Right atrium auricular region (tissue), 2 donors: ENCODE measurements around the gene FMNL3. TPM values are rescaled to one million over a fixed set of nuclear protein-coding genes. Genes with fewer than 3 reads are reported as not detected.
"Not testable (repeated sequence)": the region's sequence is repeated elsewhere in the genome, so short reads cannot be mapped to it uniquely, and the experiment has no call there.

Experiments
- DNase-seq: peaks from one replicate; pipeline ENCODE4 v3.0.0-alpha.2; 2019; ENCODE audit warnings: low spot score
- H3K27ac ChIP-seq, 2 donors: fragments of 200-600 bp; sonication (generic); 1 replicate in 1 of 2; 2 replicates in 1 of 2; pipeline ENCODE4 v1.5.1; 2016 to 2019
- H3K27me3 ChIP-seq, 2 donors: fragments of 200-600 bp; sonication (generic); one replicate each; pipeline versions ENCODE4 v1.5.1 to v1.6.0; 2017 to 2019
- H3K36me3 ChIP-seq: fragments of 200-600 bp; sonication (generic); one replicate; pipeline ENCODE4 v1.5.1; 2016
- H3K4me1 ChIP-seq, 2 donors: fragments of 200-600 bp; sonication (generic); one replicate each; pipeline versions ENCODE4 v1.5.1 to v1.6.0; 2017 to 2019
- H3K4me3 ChIP-seq, 2 donors: fragments of 200-600 bp; sonication (generic); 1 replicate in 1 of 2; 2 replicates in 1 of 2; pipeline ENCODE4 v1.5.1; 2017 to 2019; ENCODE audit warnings: mild to moderate bottlenecking in 1 of 2, moderate library complexity in 1 of 2
- H3K9me3 ChIP-seq, 2 donors: fragments of 200-600 bp; sonication (generic); one replicate each; pipeline ENCODE4 v1.5.1; 2019
- total RNA-seq, 2 donors: library from RNA; depleted of rRNA; stranded (reverse); fragments of >200 nt; gene quantifications; one replicate each; pipeline ENCODE4 v1.1.0, GENCODE V29; 2016
- TF ChIP-seq, protein P1 (sequence below), 2 donors: fragments of 200-600 bp; sonication (generic); IDR thresholded peaks; one replicate each; pipeline ENCODE4 v1.5.1; 2019; ENCODE audit warnings: antibody characterized with exemption in 2 of 2

Gene FMNL3
- total RNA-seq, 2 donors from 2014 or later: 9.0 to 19.7 TPM

DNA sequence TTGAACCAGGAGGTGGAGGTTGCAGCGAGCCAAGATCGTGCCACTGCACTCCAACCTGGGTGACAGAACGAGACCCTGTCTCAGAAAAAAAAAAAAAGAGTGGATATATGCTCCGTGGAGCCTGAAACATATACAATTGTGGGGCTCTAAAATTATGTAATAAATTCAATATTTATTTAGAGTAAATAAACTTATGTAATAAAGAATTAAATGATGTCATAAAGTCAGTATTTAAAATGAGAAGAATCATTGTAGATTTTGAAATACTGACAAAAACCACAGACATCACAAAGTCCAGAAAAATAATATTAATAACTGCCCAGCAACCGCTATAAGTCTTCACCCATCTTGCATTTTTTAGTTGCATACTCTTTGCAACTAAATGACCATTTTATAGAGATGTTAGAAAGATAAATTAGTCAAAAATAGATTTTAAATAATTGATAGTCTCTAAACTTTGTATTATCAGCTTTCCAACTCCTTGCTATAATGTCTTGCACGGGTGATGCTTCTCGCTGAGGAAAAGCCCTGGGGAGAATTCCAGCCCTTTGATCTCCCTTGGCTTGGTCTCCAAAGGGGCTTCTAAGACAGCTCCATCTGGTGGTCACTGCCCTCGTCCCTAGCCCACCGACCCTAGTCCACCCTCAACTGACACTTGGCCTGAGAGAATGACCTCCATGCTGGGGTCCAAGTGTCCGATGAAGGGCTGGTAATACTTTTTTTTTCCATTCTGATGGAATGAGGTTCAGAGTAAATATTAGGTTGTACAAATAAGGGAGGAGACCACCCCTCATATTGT, 26.2 kb upstream of the FMNL3 start:
- H3K9me3 ChIP-seq: no peaks in the 10 kb centered on the region
- no peak overlapping the region for H3K27ac ChIP-seq
- H3K4me3 ChIP-seq: no peak overlapping the region
- H3K4me1 ChIP-seq: no peaks in the 10 kb centered on the region
- no peak for DNase-seq
- TF ChIP-seq, protein P1, sequence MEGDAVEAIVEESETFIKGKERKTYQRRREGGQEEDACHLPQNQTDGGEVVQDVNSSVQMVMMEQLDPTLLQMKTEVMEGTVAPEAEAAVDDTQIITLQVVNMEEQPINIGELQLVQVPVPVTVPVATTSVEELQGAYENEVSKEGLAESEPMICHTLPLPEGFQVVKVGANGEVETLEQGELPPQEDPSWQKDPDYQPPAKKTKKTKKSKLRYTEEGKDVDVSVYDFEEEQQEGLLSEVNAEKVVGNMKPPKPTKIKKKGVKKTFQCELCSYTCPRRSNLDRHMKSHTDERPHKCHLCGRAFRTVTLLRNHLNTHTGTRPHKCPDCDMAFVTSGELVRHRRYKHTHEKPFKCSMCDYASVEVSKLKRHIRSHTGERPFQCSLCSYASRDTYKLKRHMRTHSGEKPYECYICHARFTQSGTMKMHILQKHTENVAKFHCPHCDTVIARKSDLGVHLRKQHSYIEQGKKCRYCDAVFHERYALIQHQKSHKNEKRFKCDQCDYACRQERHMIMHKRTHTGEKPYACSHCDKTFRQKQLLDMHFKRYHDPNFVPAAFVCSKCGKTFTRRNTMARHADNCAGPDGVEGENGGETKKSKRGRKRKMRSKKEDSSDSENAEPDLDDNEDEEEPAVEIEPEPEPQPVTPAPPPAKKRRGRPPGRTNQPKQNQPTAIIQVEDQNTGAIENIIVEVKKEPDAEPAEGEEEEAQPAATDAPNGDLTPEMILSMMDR (IDR thresholded peaks at IDR 0.05): no peak
- no peaks in the 10 kb centered on the region for H3K27me3 ChIP-seq
- H3K36me3 ChIP-seq: no peaks in the 10 kb centered on the region

DNA sequence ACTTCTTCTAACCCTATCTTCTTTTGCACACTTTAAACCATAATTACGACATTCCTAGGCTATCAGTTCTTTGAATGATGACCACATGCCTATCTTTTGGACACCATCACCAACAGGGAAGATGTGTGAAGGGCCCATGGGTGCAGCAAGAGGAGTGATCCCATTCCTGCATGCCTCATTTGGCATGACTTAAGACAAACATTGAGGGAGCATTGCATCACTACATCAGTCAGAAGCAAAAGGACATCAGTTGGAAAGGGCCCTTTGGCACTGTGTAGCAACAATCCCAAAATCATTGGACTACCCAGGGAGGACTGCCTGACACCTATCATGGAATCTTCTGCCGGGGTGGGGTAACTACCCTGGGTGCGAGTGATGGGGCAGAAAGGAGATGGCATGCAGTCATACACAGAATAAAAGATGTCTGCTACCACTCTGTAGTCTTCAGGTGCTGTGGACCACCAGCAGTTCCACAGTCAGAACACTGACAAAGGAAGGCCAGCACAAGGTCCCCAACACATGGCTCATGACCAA, 23.4 kb upstream of the FMNL3 start:
- Histone ChIP-seq H3K27ac (no peak overlapping the region), H3K4me1 (no peaks in the 10 kb centered on the region), H3K4me3 (no peak overlapping the region), H3K9me3 (no peaks in the 10 kb centered on the region), H3K36me3 (no peaks in the 10 kb centered on the region), H3K27me3 (no peaks in the 10 kb centered on the region)
- TF ChIP-seq, protein P1 (IDR thresholded peaks at IDR 0.05): no peak
- no peak for DNase-seq

DNA sequence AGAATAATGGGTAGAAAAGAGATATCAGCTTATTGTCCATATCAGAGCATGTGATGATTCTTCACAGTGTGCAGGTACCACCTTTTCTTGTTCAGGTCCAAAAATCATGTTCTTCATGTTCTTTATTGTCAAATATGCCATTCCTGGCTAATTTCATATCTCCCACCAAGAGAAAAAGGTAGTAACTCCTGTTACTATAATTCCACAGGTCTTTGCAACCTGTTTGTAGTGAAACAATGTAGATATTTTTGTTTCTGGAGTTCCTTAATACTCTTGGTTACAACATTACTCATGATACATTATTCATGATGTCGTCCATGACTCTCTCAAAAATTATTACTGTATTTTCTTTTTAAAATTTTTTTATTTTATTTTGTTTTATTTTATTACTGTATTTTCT, 22.8 kb upstream of the FMNL3 start:
- DNase-seq: no peak
- no peaks in the 10 kb centered on the region for H3K9me3 ChIP-seq
- no peaks in the 10 kb centered on the region for H3K4me1 ChIP-seq
- no peak overlapping the region for H3K4me3 ChIP-seq
- no peaks in the 10 kb centered on the region for H3K27me3 ChIP-seq
- TF ChIP-seq, protein P1 (IDR thresholded peaks at IDR 0.05): no peak
- no peak overlapping the region for H3K27ac ChIP-seq
- H3K36me3 ChIP-seq: no peaks in the 10 kb centered on the region

DNA sequence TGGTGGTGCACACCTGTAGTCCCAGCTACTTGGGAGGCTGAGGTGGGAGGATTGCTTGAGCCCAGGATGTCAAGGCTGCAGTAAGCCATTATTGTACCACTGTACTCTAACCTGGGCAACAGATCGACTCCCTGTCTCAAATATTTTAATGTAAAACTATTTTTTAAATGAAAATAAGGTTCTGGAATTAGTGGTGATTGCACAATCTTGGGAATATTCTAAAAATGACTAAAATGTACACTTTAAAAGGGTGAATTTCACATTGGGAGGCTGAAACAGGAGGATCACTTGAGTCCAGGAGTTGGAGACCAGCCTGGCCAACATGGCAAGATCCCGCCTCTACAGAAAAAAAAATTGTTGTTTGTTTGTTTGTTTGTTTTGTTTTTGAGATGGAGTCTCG, 21.2 kb upstream of the FMNL3 start:
- Histone ChIP-seq H3K27ac (no peak overlapping the region), H3K4me1 (no peaks in the 10 kb centered on the region), H3K27me3 (no peaks in the 10 kb centered on the region), H3K9me3 (no peaks in the 10 kb centered on the region), H3K36me3 (no peaks in the 10 kb centered on the region), H3K4me3 (no peak overlapping the region)
- DNase-seq: no peak
- TF ChIP-seq, protein P1 (IDR thresholded peaks at IDR 0.05): no peak

DNA sequence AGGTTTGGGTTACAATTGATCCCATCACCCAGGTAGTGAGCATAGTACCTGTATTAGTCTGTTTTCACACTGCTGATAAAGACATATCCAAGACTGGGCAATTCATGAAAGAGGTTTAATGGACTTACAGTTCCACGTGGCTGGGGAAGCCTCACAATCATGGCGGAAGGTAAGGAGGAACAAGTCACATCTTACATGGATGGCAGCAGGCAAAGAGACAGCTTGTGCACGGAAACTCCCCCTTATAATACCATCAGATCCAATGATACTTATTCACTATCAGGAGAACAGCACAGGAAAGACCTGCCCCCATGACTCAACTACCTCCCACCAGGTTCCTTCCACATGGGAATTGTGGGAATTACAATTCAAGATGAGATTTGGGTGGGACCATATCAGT, 14.2 kb upstream of the FMNL3 start:
- not testable (repeated sequence) for H3K9me3 ChIP-seq, H3K27ac ChIP-seq, H3K4me1 ChIP-seq, H3K36me3 ChIP-seq, H3K4me3 ChIP-seq, DNase-seq, H3K27me3 ChIP-seq

DNA sequence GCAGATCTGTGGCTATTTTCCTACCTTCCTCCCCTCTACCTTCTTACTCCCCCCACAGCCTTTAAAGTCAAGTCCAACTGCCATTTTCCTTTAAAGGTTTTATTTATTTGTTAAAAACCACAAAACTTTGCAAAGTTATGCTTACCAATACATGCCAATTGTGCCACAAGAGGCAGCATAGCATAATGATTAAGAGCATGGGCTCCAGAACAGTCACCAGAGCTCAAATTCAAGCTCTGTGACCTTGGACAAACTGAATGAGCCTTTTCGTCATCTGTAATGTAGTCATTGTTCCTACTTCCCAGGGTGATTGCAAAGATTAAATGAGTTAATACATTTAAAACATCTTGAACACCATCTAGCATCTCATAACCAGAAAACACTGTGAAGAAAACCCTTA, 13.0 kb upstream of the FMNL3 start:
- H3K36me3 ChIP-seq: no peaks in the 10 kb centered on the region
- no peaks in the 10 kb centered on the region for H3K4me1 ChIP-seq
- H3K27ac ChIP-seq: no peak overlapping the region
- no peaks in the 10 kb centered on the region for H3K27me3 ChIP-seq
- TF ChIP-seq, protein P1 (IDR thresholded peaks at IDR 0.05): peak in 1 of 2 donors; percentile 18
- no peaks in the 10 kb centered on the region for H3K9me3 ChIP-seq
- no peak overlapping the region for H3K4me3 ChIP-seq
- no peak for DNase-seq

DNA sequence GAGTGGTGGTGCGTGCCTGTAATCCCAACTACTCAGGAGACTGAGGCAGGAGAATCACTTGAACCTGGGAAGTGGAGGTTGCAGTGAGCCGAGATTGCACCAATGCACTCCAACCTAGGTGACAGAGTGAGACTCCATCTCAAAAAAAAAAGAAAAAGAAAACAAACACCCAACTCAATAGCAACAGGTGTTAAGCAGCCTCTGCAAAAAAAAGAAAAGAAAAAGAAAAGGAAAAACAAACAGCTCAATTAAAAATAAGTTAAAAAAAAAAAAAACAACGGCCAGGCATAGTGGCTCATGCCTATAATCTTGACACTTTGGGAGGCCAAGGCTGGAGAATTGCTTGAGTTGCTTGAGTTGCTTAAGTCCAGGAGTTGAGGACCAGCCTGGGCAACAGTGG, 10.6 kb upstream of the FMNL3 start:
- not testable (repeated sequence) for H3K4me3 ChIP-seq, H3K4me1 ChIP-seq, DNase-seq, H3K9me3 ChIP-seq, H3K27ac ChIP-seq, H3K36me3 ChIP-seq, H3K27me3 ChIP-seq
